ENCODE results near the gene MAN2B2.

The MAN2B2 gene

DNA sequence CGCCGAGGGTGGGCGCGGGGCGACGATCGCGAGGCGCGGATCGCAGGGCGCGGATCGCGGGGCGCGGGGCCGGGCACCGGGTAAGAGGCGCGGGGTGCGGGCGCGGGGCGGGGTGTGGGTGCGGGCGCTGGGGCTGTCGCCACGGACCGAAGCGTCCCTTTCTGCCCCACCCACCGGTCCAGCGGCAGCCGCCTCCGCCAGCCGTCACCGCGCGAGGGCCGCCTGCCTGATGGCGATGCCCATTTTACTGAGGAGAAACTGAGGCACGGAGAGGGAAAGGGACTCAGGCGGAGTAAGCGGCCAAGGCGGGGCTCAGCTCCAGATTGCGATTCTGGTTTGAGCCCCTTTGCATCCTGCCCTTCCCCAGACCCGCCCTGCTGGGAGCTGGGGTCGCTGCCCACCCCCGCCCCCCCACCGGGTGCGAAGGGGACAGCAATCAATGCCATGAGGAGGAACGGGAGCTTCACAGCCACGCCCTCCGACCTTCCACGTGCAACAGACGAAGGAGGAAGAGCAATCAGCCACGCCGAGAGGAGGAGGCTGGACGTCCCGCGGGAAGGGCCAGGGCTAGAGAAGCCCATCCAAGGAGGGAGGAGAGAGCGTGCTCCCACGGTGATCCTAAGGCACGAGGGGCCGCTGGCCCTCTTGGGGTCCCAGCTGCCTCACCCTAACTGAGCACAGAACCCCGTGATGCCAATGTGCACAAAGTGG lies 10.9 kb upstream of the MAN2B2 start:
- no peak overlapping the region for H3K27ac ChIP-seq (ENCODE audit: low read depth, low read length)
- H3K9me3 ChIP-seq (ENCODE audit: control insufficient read depth in 5 of 5, low read length in 5 of 5): no peaks in the 10 kb centered on the region
- H3K27me3 ChIP-seq (ENCODE audit: control insufficient read depth in 5 of 5, insufficient read depth in 4 of 5, low read length in 5 of 5): peaks cover 18 to 59% (median 51%) of the 10 kb centered on the region in 5 donors
- no peak overlapping the region for H3K9ac ChIP-seq (ENCODE audit: low read length in 5 of 5)
- H3K4me1 ChIP-seq (ENCODE audit: control insufficient read depth in 5 of 5, insufficient read depth in 5 of 5, low read length in 5 of 5): peaks cover 0 to 14% (median 13%) of the 10 kb centered on the region in 5 donors
- peak overlapping the region in 2 of 5 donors; percentile 22 to 45 for H3K4me3 ChIP-seq (ENCODE audit: low read depth in 1 of 5, low read length in 5 of 5)
- H3K36me3 ChIP-seq (ENCODE audit: control insufficient read depth in 5 of 5, insufficient read depth in 5 of 5, low read length in 5 of 5): no peaks in the 10 kb centered on the region

DNA sequence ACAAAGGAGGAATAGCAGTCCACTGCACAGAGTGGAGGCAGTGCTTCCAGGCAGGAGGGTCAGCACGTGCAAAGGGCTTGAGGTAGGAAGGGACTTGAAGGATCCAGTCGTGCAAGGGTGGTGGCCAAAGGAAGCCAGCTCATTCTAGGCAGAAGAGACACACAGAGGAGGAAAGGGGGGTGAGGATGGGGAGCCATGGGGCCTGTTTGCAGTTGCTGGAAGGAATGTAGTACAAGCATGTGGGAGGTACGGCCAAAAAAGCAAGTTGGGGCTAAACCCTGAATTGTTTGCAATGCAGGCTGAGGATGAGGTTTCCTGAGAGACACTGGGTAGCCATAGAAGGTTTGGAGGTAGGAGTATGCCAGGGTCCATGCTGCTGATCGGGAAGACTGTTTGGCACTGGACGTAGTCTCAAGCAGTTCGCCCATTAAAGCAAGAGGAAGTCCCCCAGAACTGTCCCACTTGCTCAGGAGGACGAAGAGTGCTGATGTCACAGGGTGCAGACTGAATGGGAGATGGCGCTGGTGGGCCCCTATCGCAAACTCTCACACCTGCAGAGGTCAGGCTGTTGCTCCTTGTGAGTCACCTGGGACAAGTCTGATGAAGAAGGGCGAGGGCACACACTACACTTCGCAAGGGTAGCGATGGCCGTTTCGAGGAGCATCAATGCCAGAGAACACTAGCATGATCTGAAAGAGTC lies 9.1 kb upstream of the MAN2B2 start:
- Histone ChIP-seq H3K27me3 (ENCODE audit: control insufficient read depth in 5 of 5, insufficient read depth in 4 of 5, low read length in 5 of 5) (peaks cover 15 to 45% (median 39%) of the 10 kb centered on the region in 5 donors), H3K9ac (ENCODE audit: low read length in 5 of 5) (no peak overlapping the region), H3K4me3 (ENCODE audit: low read depth in 1 of 5, low read length in 5 of 5) (no peak overlapping the region), H3K27ac (ENCODE audit: low read depth, low read length) (no peak overlapping the region), H3K36me3 (ENCODE audit: control insufficient read depth in 5 of 5, insufficient read depth in 5 of 5, low read length in 5 of 5) (no peaks in the 10 kb centered on the region), H3K9me3 (ENCODE audit: control insufficient read depth in 5 of 5, low read length in 5 of 5) (no peaks in the 10 kb centered on the region), H3K4me1 (ENCODE audit: control insufficient read depth in 5 of 5, insufficient read depth in 5 of 5, low read length in 5 of 5) (peaks cover 0 to 14% (median 13%) of the 10 kb centered on the region in 5 donors)

DNA sequence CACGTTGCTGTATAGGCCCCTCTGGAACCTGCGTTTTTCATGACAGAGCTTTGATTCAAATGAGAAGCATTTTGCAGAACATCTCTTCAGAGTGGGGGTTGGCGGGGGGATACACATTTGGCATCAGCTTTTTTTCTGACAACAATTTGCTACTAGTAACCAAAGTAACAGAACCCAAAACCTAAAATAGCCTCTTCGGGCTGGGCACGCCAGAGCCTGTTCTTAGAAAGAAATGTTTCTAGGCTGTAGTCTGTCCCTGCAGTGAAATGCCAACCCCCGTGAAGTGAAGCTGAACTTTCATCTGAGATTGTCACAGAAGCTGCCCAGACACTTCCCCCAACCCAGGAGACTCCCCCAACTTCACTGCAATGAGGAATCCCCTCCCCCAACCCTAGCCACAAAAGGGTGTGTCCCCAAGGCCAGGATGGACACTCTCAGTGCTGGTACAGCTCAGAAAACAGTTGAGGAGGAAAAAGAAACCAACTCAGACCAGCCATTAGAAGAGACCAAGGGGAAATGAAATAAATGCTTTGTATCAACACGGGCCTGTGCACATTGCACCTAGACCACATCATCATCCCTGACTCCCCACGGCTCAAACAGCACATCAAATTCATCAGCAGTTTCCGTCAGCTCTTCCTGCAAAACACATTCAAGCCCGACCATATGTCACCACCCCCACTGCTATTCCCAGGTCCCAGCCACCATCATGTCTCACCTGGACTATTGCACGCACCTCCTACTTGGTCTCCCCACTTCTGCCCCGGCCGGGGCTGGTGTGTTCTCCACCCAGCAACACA lies 8.4 kb upstream of the MAN2B2 start:
- H3K9ac ChIP-seq (ENCODE audit: low read length in 5 of 5): no peak overlapping the region
- H3K27me3 ChIP-seq (ENCODE audit: control insufficient read depth in 5 of 5, insufficient read depth in 4 of 5, low read length in 5 of 5): peaks cover 12 to 41% (median 33%) of the 10 kb centered on the region in 5 donors
- H3K36me3 ChIP-seq (ENCODE audit: control insufficient read depth in 5 of 5, insufficient read depth in 5 of 5, low read length in 5 of 5): no peaks in the 10 kb centered on the region
- peaks cover under 1 to 5% (median 4%) of the 10 kb centered on the region in 5 donors for H3K9me3 ChIP-seq (ENCODE audit: control insufficient read depth in 5 of 5, low read length in 5 of 5)
- H3K4me1 ChIP-seq (ENCODE audit: control insufficient read depth in 5 of 5, insufficient read depth in 5 of 5, low read length in 5 of 5): peaks cover 0 to 14% (median 13%) of the 10 kb centered on the region in 5 donors
- no peak overlapping the region for H3K27ac ChIP-seq (ENCODE audit: low read depth, low read length)
- no peak overlapping the region for H3K4me3 ChIP-seq (ENCODE audit: low read depth in 1 of 5, low read length in 5 of 5)

DNA sequence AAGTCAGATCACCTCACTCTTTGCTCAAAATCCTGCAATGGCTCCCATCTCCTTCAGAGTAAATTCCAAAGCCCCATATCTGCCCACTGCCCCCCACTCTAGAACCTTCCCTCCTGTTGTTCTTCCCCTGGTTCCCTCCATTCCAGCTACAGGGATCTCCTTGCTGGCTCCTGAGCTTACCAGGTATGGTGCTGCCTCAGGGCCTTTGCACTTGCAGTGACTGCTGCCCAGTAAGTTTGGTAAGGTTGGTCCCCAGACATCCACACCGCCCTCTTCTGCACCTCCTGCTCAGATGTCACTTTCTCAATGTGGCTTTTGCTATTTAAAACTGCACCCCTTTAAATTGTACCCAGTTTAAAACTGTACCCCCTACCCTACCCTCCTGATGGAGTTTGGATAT lies 7.8 kb upstream of the MAN2B2 start:
- peaks cover 7 to 35% (median 27%) of the 10 kb centered on the region in 5 donors for H3K27me3 ChIP-seq (ENCODE audit: control insufficient read depth in 5 of 5, insufficient read depth in 4 of 5, low read length in 5 of 5)
- H3K4me1 ChIP-seq (ENCODE audit: control insufficient read depth in 5 of 5, insufficient read depth in 5 of 5, low read length in 5 of 5): peaks cover 0 to 14% (median 13%) of the 10 kb centered on the region in 5 donors
- H3K9ac ChIP-seq (ENCODE audit: low read length in 5 of 5): no peak overlapping the region
- no peaks in the 10 kb centered on the region for H3K36me3 ChIP-seq (ENCODE audit: control insufficient read depth in 5 of 5, insufficient read depth in 5 of 5, low read length in 5 of 5)
- H3K27ac ChIP-seq (ENCODE audit: low read depth, low read length): no peak overlapping the region
- no peak overlapping the region for H3K4me3 ChIP-seq (ENCODE audit: low read depth in 1 of 5, low read length in 5 of 5)
- peaks cover 2 to 7% (median 5%) of the 10 kb centered on the region in 5 donors for H3K9me3 ChIP-seq (ENCODE audit: control insufficient read depth in 5 of 5, low read length in 5 of 5)

DNA sequence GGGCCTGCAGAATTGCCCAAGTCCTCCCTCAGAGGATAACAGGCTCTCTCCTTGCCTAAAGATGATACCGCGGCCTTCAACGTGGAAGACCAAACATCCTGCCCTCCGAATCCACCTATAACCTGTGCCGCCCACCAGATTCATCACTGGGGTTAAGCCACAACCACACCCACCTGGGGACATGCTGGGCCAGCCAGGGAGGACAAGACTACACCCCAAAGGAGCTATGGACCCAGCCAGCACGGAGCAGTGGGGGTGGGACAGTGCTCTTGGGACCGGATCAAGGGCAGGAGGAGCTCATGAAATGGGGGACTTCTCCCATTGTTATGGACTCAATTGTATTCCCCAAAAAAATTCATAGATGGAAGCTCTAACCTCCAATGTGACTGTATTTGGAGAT lies 6.8 kb upstream of the MAN2B2 start:
- Histone ChIP-seq H3K27ac (ENCODE audit: low read depth, low read length) (no peak overlapping the region), H3K4me3 (ENCODE audit: low read depth in 1 of 5, low read length in 5 of 5) (no peak overlapping the region), H3K36me3 (ENCODE audit: control insufficient read depth in 5 of 5, insufficient read depth in 5 of 5, low read length in 5 of 5) (no peaks in the 10 kb centered on the region), H3K9me3 (ENCODE audit: control insufficient read depth in 5 of 5, low read length in 5 of 5) (peaks cover 2 to 7% (median 5%) of the 10 kb centered on the region in 5 donors), H3K9ac (ENCODE audit: low read length in 5 of 5) (no peak overlapping the region), H3K4me1 (ENCODE audit: control insufficient read depth in 5 of 5, insufficient read depth in 5 of 5, low read length in 5 of 5) (peaks cover 0 to 8% (median 7%) of the 10 kb centered on the region in 5 donors), H3K27me3 (ENCODE audit: control insufficient read depth in 5 of 5, insufficient read depth in 4 of 5, low read length in 5 of 5) (peaks cover 3 to 26% (median 18%) of the 10 kb centered on the region in 5 donors)

DNA sequence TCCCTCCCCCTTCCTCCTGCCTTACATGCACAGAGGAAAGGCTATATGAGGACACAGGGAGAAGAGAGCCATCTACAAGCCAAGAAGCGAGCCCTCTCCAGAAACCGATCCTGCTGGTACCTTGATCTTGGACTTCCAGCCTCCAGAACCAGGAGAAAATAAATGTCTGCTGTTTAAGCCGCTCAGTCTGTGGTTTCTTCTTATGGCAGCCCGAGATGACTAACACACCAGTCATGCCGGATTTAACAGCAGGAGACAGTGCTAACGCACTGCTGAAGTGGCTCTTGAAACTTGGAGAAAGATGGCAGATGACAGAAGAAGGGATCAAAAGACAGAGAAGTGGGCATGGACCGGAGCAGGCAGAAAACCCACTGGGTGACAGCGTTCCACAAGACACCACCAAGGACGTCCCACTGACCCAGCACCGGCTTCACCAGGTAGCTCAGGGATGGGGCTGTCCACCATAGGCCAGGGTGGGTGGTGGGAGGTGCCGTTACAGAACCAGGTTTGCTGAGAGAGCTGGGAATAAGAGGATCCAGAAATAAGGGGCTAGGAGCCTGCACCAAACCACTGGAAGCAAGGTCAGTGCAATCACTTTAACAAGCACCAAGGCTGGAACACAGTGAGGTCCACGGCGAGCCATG lies 6.2 kb upstream of the MAN2B2 start:
- Histone ChIP-seq H3K27me3 (ENCODE audit: control insufficient read depth in 5 of 5, insufficient read depth in 4 of 5, low read length in 5 of 5) (peaks cover 3 to 25% (median 18%) of the 10 kb centered on the region in 5 donors), H3K4me1 (ENCODE audit: control insufficient read depth in 5 of 5, insufficient read depth in 5 of 5, low read length in 5 of 5) (peaks cover 0 to 6% (median 6%) of the 10 kb centered on the region in 5 donors), H3K27ac (ENCODE audit: low read depth, low read length) (no peak overlapping the region), H3K36me3 (ENCODE audit: control insufficient read depth in 5 of 5, insufficient read depth in 5 of 5, low read length in 5 of 5) (no peaks in the 10 kb centered on the region), H3K9ac (ENCODE audit: low read length in 5 of 5) (no peak overlapping the region), H3K4me3 (ENCODE audit: low read depth in 1 of 5, low read length in 5 of 5) (no peak overlapping the region), H3K9me3 (ENCODE audit: control insufficient read depth in 5 of 5, low read length in 5 of 5) (peaks cover 2 to 7% (median 5%) of the 10 kb centered on the region in 5 donors)

DNA sequence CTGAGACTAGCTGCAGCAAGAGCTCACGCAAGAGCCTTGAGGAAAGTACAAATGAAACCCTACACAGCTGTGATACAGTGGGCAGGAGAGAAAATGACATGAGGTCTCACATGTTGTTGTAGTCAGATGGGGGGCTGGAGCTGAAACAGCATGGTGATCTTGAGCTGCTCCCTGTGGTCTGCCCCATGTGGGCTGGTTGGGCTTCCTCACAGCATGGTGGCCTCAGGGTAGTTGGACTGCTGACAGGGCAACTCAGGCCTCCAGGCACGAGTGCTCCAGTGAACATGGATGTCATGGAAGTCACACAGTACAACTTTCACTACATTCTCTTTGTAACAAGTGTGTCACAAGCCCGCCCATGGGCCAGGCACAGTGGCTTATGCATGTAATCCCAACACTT lies 3.4 kb upstream of the MAN2B2 start:
- H3K36me3 ChIP-seq (ENCODE audit: control insufficient read depth in 5 of 5, insufficient read depth in 5 of 5, low read length in 5 of 5): no peaks in the 10 kb centered on the region
- no peak overlapping the region for H3K27ac ChIP-seq (ENCODE audit: low read depth, low read length)
- H3K4me1 ChIP-seq (ENCODE audit: control insufficient read depth in 5 of 5, insufficient read depth in 5 of 5, low read length in 5 of 5): peaks cover 0 to 22% (median 19%) of the 10 kb centered on the region in 5 donors
- no peak overlapping the region for H3K4me3 ChIP-seq (ENCODE audit: low read depth in 1 of 5, low read length in 5 of 5)
- peaks cover 2 to 7% (median 5%) of the 10 kb centered on the region in 5 donors for H3K9me3 ChIP-seq (ENCODE audit: control insufficient read depth in 5 of 5, low read length in 5 of 5)
- H3K9ac ChIP-seq (ENCODE audit: low read length in 5 of 5): no peak overlapping the region
- H3K27me3 ChIP-seq (ENCODE audit: control insufficient read depth in 5 of 5, insufficient read depth in 4 of 5, low read length in 5 of 5): peaks cover 0 to 7% (median 4%) of the 10 kb centered on the region in 5 donors

DNA sequence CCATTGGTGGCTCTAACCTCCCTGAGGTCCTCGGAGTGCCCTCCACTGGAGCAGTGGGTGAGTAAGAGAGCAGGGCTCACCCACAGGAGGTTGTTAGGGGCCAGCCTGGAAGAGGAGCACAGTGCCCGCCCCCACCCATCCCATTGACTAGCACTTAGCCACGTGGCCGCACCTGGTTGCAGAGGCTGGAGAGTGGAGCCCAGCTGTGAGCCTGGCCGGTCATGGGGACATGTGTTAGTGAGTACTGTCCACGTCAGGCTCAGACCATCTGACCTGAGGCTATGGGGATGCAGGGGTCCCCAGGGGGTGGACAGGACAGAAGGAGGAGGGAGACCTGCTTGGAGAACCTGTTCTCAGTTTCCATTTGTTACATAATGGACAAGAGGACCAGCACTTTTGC lies 1.4 kb upstream of the MAN2B2 start:
- peaks cover 2 to 7% (median 5%) of the 10 kb centered on the region in 5 donors for H3K9me3 ChIP-seq (ENCODE audit: control insufficient read depth in 5 of 5, low read length in 5 of 5)
- H3K27ac ChIP-seq (ENCODE audit: low read depth, low read length): no peak overlapping the region
- no peak overlapping the region for H3K9ac ChIP-seq (ENCODE audit: low read length in 5 of 5)
- peaks cover 1 to 14% (median 13%) of the 10 kb centered on the region in 5 donors for H3K36me3 ChIP-seq (ENCODE audit: control insufficient read depth in 5 of 5, insufficient read depth in 5 of 5, low read length in 5 of 5)
- no peak overlapping the region for H3K4me3 ChIP-seq (ENCODE audit: low read depth in 1 of 5, low read length in 5 of 5)
- peaks cover 0 to 22% (median 19%) of the 10 kb centered on the region in 5 donors for H3K4me1 ChIP-seq (ENCODE audit: control insufficient read depth in 5 of 5, insufficient read depth in 5 of 5, low read length in 5 of 5)
- peaks cover 0 to 6% (median 0%) of the 10 kb centered on the region in 5 donors for H3K27me3 ChIP-seq (ENCODE audit: control insufficient read depth in 5 of 5, insufficient read depth in 4 of 5, low read length in 5 of 5)

DNA sequence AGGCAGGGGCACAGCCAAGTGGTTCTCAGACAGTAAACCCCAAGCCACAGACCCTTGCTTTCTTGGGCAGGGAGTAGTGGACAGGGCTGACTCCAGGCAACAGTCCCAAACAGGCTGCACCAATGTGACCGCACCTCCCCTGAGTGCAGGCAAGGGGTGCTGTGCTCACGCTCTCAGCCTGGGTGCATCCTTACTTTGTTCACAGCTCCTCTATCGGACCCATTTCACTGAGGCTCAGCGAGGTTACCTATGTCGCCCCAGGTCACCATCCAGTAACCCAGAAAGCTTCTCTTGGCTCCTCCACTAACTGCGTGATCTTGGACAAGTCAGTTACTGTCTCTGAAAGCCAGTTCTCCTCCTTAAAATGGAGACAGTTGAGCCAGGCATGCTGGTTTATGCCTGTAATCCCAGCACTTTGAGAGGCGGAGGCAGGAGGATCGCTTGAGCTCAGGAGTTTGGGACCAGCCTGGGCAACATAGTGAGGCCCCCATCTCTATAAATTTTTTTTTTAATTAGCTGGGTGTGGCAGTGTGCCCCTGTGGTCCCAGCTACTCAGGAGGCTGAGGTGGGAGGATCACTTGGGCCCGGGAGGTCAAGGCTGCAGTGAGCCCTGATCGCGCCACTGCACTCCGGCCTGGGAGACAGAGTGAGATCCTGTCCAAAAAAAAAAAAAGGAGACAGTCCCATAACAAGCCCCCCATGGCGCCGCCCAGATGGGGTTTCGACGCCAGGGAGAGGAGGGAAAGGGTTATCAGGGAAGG lies 823 bp upstream of the MAN2B2 start:
- H3K9me3 ChIP-seq (ENCODE audit: control insufficient read depth in 5 of 5, low read length in 5 of 5): peaks cover 2 to 7% (median 5%) of the 10 kb centered on the region in 5 donors
- H3K4me1 ChIP-seq (ENCODE audit: control insufficient read depth in 5 of 5, insufficient read depth in 5 of 5, low read length in 5 of 5): peaks cover 0 to 22% (median 19%) of the 10 kb centered on the region in 5 donors
- H3K27ac ChIP-seq (ENCODE audit: low read depth, low read length): no peak overlapping the region
- H3K36me3 ChIP-seq (ENCODE audit: control insufficient read depth in 5 of 5, insufficient read depth in 5 of 5, low read length in 5 of 5): peaks cover 3 to 20% (median 17%) of the 10 kb centered on the region in 5 donors
- peaks cover 0 to 6% (median 0%) of the 10 kb centered on the region in 5 donors for H3K27me3 ChIP-seq (ENCODE audit: control insufficient read depth in 5 of 5, insufficient read depth in 4 of 5, low read length in 5 of 5)
- H3K9ac ChIP-seq (ENCODE audit: low read length in 5 of 5): peak overlapping the region in 4 of 5 donors; percentile 43 to 78 (median 74)
- peak overlapping the region; percentile 83 to 93 (median 90) for H3K4me3 ChIP-seq (ENCODE audit: low read depth in 1 of 5, low read length in 5 of 5)

Data from subcutaneous abdominal adipose tissue (tissue), 5 donors.